ENCODE measurements around the gene GNAL. TPM values are rescaled to one million over a fixed set of nuclear protein-coding genes. Genes with fewer than 3 reads are reported as not detected.

Gene GNAL
- total RNA-seq, 1 experiment from 2014 or later, result 4.6 TPM

DNA sequence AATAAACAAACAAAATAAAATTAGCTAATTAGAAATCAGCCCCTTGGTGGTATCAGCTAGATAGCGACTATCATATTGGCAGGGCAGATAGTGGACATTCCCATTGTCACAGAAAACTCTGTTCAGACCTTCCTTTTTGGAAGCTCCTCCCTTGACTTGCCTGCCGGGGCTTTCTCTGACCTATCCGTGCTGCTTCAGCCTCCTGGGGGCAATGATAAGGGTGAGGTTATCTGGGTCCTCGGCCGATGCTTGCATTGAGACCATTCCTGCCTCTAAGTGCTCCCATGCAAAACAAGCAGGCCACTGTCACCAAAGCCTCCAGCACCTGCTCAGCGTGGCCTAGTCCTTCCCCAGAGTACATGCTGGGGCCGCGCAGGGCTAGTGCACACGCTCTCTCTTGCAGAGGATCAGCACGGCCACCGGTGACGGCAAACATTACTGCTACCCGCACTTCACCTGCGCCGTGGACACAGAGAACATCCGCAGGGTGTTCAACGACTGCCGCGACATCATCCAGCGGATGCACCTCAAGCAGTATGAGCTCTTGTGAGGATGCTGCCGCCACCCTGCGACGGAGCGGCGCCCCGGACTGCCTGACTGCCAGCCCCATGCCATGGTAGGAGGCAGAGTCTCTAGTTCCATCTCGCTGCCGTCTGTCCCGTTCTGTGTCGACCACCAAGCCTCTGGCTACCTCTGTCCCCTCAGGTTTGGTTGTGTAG is 191.7 kb downstream of the GNAL start:
- intact Hi-C loops (cut with micrococcal nuclease), result no loop called here
- POLR2A ChIA-PET, result no interaction called here

More for the DNA sequence above, 191.7 kb downstream of the GNAL start:
- Histone ChIP-seq H3K9ac (ENCODE audit: low read length) (no peak overlapping the region), H3K9me3 (ENCODE audit: control insufficient read depth in 1 of 2, insufficient read depth in 1 of 2, low read depth in 1 of 2, low read length in 2 of 2) (peaks cover 0 to 3% of the 10 kb centered on the region in 2 experiments; a peak in 1 of 4 replicates), H3K27me3 (ENCODE audit: insufficient read depth, low read length) (no peaks in the 10 kb centered on the region), H2AFZ (ENCODE audit: low read depth, low read length, poor library complexity, severe bottlenecking) (no peak overlapping the region), H4K20me1 (ENCODE audit: insufficient read depth) (no peaks in the 10 kb centered on the region), H3K79me2 (ENCODE audit: insufficient read depth, low read length) (no peaks in the 10 kb centered on the region), H3K4me3 (replicated peaks in 1 of 2; ENCODE audit: low read depth in 1 of 2, low read length in 2 of 2) (no peak overlapping the region), H3K9me2 (ENCODE audit: insufficient read depth) (no peaks in the 10 kb centered on the region), H3K36me3 (ENCODE audit: control insufficient read depth in 1 of 2, insufficient read depth in 2 of 2, low read length in 2 of 2) (no peaks in the 10 kb centered on the region), H3K27ac (ENCODE audit: low read depth, low read length) (no peak overlapping the region), H3K4me1 (ENCODE audit: control insufficient read depth in 1 of 2, insufficient read depth in 2 of 2, low read length in 2 of 2) (no peaks in the 10 kb centered on the region), H3K4me2 (ENCODE audit: low read length) (no peak overlapping the region)
- RAD21 ChIA-PET (ENCODE audit: low non-redundant PET in 1 of 2, low total read pairs in 2 of 2, uncharacterized antibody in 2 of 2, unreplicated experiment in 2 of 2), result no interaction called here
- TF ChIP-seq, protein P1, sequence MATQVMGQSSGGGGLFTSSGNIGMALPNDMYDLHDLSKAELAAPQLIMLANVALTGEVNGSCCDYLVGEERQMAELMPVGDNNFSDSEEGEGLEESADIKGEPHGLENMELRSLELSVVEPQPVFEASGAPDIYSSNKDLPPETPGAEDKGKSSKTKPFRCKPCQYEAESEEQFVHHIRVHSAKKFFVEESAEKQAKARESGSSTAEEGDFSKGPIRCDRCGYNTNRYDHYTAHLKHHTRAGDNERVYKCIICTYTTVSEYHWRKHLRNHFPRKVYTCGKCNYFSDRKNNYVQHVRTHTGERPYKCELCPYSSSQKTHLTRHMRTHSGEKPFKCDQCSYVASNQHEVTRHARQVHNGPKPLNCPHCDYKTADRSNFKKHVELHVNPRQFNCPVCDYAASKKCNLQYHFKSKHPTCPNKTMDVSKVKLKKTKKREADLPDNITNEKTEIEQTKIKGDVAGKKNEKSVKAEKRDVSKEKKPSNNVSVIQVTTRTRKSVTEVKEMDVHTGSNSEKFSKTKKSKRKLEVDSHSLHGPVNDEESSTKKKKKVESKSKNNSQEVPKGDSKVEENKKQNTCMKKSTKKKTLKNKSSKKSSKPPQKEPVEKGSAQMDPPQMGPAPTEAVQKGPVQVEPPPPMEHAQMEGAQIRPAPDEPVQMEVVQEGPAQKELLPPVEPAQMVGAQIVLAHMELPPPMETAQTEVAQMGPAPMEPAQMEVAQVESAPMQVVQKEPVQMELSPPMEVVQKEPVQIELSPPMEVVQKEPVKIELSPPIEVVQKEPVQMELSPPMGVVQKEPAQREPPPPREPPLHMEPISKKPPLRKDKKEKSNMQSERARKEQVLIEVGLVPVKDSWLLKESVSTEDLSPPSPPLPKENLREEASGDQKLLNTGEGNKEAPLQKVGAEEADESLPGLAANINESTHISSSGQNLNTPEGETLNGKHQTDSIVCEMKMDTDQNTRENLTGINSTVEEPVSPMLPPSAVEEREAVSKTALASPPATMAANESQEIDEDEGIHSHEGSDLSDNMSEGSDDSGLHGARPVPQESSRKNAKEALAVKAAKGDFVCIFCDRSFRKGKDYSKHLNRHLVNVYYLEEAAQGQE (IDR thresholded peaks at IDR 0.05; ENCODE audit: low read depth), result no peak
- TF ChIP-seq, protein P2, sequence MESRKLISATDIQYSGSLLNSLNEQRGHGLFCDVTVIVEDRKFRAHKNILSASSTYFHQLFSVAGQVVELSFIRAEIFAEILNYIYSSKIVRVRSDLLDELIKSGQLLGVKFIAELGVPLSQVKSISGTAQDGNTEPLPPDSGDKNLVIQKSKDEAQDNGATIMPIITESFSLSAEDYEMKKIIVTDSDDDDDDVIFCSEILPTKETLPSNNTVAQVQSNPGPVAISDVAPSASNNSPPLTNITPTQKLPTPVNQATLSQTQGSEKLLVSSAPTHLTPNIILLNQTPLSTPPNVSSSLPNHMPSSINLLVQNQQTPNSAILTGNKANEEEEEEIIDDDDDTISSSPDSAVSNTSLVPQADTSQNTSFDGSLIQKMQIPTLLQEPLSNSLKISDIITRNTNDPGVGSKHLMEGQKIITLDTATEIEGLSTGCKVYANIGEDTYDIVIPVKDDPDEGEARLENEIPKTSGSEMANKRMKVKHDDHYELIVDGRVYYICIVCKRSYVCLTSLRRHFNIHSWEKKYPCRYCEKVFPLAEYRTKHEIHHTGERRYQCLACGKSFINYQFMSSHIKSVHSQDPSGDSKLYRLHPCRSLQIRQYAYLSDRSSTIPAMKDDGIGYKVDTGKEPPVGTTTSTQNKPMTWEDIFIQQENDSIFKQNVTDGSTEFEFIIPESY (IDR thresholded peaks at IDR 0.05; ENCODE audit: extremely low read depth, insufficient replicate concordance, low read length), result no peak
- DNase-seq (ENCODE audit: low read depth, low spot score) (no peak), ATAC-seq (no peak)
- CTCF ChIA-PET, result no interaction called here
- BruUV-seq (replicated peaks), result no TSS peak

Measured in HCT116 (cell line).